HEK293 (cell line): Measurements from ENCODE around the gene TRIM33.
A peak's percentile ranks its signal among the peaks of the same experiment; 100 is the strongest.

Source experiments
- CTCF ChIA-PET: fragments of 350-600 bp; formaldehyde crosslinking; extraction: SDS; loops from one replicate; lab custom pipeline; 2021; ENCODE audit warnings: antibody characterized with exemption; lab: Yijun Ruan, JAX
- POLR2A ChIA-PET: fragments of 300-600 bp; formaldehyde crosslinking; extraction: SDS; loops from one replicate; lab custom pipeline; 2020; ENCODE audit warnings: antibody characterized with exemption, inconsistent platforms; lab: Yijun Ruan, JAX
- H3K27ac ChIP-seq: fragments of 200-500 bp; sonication (Bioruptor generic); 2 replicates; pipeline ENCODE4 v1.5.1; 2014; ENCODE audit warnings: low read depth, low read length, control low read depth, inconsistent platforms; ENCODE audit errors: extremely low read depth
- H3K36me3 ChIP-seq, 2 experiments: fragments of 200-500 bp in 1 of 2; sonication (Bioruptor generic) in 1 of 2; 1 replicate in 1 of 2; 2 replicates in 1 of 2; pipeline ENCODE4 v1.5.1; 2014 to 2017; ENCODE audit warnings: inconsistent platforms in 2 of 2, low read length in 2 of 2; ENCODE audit not compliant: control insufficient read depth in 2 of 2, insufficient read depth in 1 of 2
- H3K4me1 ChIP-seq: fragments of 200-500 bp; sonication (Bioruptor generic); 2 replicates; pipeline ENCODE4 v1.5.1; 2014; ENCODE audit warnings: mild to moderate bottlenecking, low read length, inconsistent platforms; ENCODE audit not compliant: control insufficient read depth, insufficient read depth
- H3K4me3 ChIP-seq: 2 replicates; pipeline ENCODE4 v1.5.1; 2011; ENCODE audit warnings: low read depth, mild to moderate bottlenecking, control low read depth, low read length, moderate library complexity
- H3K9me3 ChIP-seq: fragments of 200-500 bp; sonication (Bioruptor generic); 2 replicates; pipeline ENCODE4 v1.5.1; 2014; ENCODE audit warnings: low read depth, low read length, inconsistent platforms; ENCODE audit not compliant: control insufficient read depth, insufficient read depth
- GFI1B ChIP-seq: fragments of 450-650 bp; formaldehyde crosslinking; IDR thresholded peaks from 2 replicates; pipeline ENCODE4 v1.5.1; 2016; ENCODE audit warnings: missing biosample characterization, missing genetic modification characterization
- PRDM1 ChIP-seq: fragments of 450-650 bp; formaldehyde crosslinking; IDR thresholded peaks from 2 replicates; pipeline ENCODE4; 2016; ENCODE audit warnings: missing biosample characterization, missing genetic modification characterization
- ZBTB21 ChIP-seq: fragments of 450-650 bp; formaldehyde crosslinking; IDR thresholded peaks from 2 replicates; pipeline ENCODE4 v1.5.1; 2017; ENCODE audit warnings: missing biosample characterization, missing genetic modification characterization
- ZFP69B ChIP-seq: fragments of 450-650 bp; formaldehyde crosslinking; IDR thresholded peaks from 2 replicates; pipeline ENCODE4 v1.5.1; 2016; ENCODE audit warnings: missing biosample characterization, missing genetic modification characterization
- ZNF148 ChIP-seq: fragments of 450-650 bp; formaldehyde crosslinking; IDR thresholded peaks from 2 replicates; pipeline ENCODE4 v1.5.0; 2017; ENCODE audit warnings: missing biosample characterization, missing genetic modification characterization, borderline replicate concordance
- ZNF280D ChIP-seq: fragments of 450-650 bp; formaldehyde crosslinking; IDR thresholded peaks from 2 replicates; pipeline ENCODE4 v1.5.1; 2016; ENCODE audit warnings: missing biosample characterization, missing genetic modification characterization
- ZNF394 ChIP-seq: fragments of 450-650 bp; formaldehyde crosslinking; IDR thresholded peaks from 2 replicates; pipeline ENCODE4 v1.5.1; 2016; ENCODE audit warnings: missing biosample characterization, missing genetic modification characterization, mild to moderate bottlenecking, moderate library complexity, borderline replicate concordance
- ZNF518A ChIP-seq: fragments of 450-650 bp; formaldehyde crosslinking; conservative IDR thresholded peaks from 2 replicates; pipeline ENCODE4 v1.5.1; 2016; ENCODE audit warnings: low read depth, missing biosample characterization, missing genetic modification characterization
- ZNF558 ChIP-seq: fragments of 450-650 bp; formaldehyde crosslinking; IDR thresholded peaks from 2 replicates; pipeline ENCODE4 v1.5.1; 2016; ENCODE audit warnings: missing biosample characterization, missing genetic modification characterization
- ZNF580 ChIP-seq: fragments of 450-650 bp; formaldehyde crosslinking; IDR thresholded peaks from 2 replicates; pipeline ENCODE4 v1.5.1; 2016; ENCODE audit warnings: missing biosample characterization, missing genetic modification characterization
- ZNF624 ChIP-seq: fragments of 450-650 bp; formaldehyde crosslinking; IDR thresholded peaks from 2 replicates; pipeline ENCODE4 v1.5.1; 2017; ENCODE audit warnings: missing biosample characterization, missing genetic modification characterization
- ZSCAN30 ChIP-seq: fragments of 450-650 bp; IDR thresholded peaks from 2 replicates; pipeline ENCODE4 v1.5.1; 2018; ENCODE audit warnings: missing biosample characterization, mild to moderate bottlenecking, missing genetic modification characterization, moderate library complexity
- TF ChIP-seq, protein P1 (sequence below): fragments of 450-650 bp; formaldehyde crosslinking; IDR thresholded peaks from 2 replicates; pipeline ENCODE4 v1.5.1; 2017; ENCODE audit warnings: missing biosample characterization, missing genetic modification characterization
- TF ChIP-seq, protein P2 (sequence below): fragments of 450-650 bp; formaldehyde crosslinking; IDR thresholded peaks from 2 replicates; pipeline ENCODE4 v1.5.1; 2016; ENCODE audit warnings: missing biosample characterization, missing genetic modification characterization

The TRIM33 gene

GRCh38 chr1:114346480-114347029 lies 164.4 kb downstream of the TRIM33 start (continued):
- 0 out of 2 replicates have a peak, but pooled peaks have one; percentile 44 for TF ChIP-seq ZNF280D (tag by site-specific recombination)
- TF ChIP-seq ZBTB21 (tag by site-specific recombination), result peak; percentile 28; the same call in 1 of the 2 replicates
- 0 out of 2 replicates have a peak, but pooled peaks have one; percentile 21 for TF ChIP-seq ZNF518A (tag by site-specific recombination)
- TF ChIP-seq ZSCAN30 (tag by site-specific recombination), result peak; percentile 96

GRCh38 chr1:114345930-114346479 lies 165.0 kb downstream of the TRIM33 start:
- Histone ChIP-seq H3K36me3 (no peaks in the 10 kb centered on the region), H3K9me3 (no peaks in the 10 kb centered on the region), H3K4me1 (no peaks in the 10 kb centered on the region), H3K4me3 (peak overlapping the region; percentile 31), H3K27ac (no peak overlapping the region)
- TF ChIP-seq ZNF624 (tag by site-specific recombination) (no peak), PRDM1 (no peak), ZNF148 (tag by site-specific recombination) (no peak)
- TF ChIP-seq, protein P1, sequence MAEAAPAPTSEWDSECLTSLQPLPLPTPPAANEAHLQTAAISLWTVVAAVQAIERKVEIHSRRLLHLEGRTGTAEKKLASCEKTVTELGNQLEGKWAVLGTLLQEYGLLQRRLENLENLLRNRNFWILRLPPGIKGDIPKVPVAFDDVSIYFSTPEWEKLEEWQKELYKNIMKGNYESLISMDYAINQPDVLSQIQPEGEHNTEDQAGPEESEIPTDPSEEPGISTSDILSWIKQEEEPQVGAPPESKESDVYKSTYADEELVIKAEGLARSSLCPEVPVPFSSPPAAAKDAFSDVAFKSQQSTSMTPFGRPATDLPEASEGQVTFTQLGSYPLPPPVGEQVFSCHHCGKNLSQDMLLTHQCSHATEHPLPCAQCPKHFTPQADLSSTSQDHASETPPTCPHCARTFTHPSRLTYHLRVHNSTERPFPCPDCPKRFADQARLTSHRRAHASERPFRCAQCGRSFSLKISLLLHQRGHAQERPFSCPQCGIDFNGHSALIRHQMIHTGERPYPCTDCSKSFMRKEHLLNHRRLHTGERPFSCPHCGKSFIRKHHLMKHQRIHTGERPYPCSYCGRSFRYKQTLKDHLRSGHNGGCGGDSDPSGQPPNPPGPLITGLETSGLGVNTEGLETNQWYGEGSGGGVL, result peak; percentile 65
- ChIA-PET POLR2A (no interaction called here), CTCF (interaction anchor here (0.6 to 3.6 kb wide), 24 partner anchors 8 to 707 kb away, joined by 3 to 25 read pairs (median 4); partner anchors contain the start of gene DENND2C)

DNA sequence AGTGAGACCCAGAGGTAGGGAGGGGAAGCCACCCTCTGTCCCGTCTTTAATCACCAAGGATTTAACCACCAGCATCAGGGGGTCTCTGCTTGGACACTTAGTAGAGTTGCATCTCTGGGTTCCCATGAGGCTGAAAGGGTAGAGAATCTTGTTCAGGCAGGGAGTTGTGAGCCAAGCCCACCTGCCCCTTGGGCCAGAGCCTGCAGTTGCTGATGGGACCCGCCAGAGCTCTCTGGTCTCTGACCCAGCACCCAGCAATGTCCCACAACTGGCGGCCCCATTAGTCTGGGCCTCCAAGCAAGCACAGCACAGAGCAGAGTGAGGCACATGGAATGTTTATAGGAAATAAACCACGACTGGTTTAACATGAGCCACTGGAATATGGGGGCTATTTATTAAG lies 166.3 kb downstream of the TRIM33 start:
- no peaks in the 10 kb centered on the region for H3K36me3 ChIP-seq
- CTCF ChIA-PET, result interaction anchor here (0.6 to 1.0 kb wide), 2 partner anchors 61 to 215 kb away, joined by 3 read pairs; no protein-coding TSS in a partner anchor
- no peaks in the 10 kb centered on the region for H3K4me1 ChIP-seq
- TF ChIP-seq ZNF580, result no peak
- no peak for TF ChIP-seq ZFP69B (tag by site-specific recombination)
- TF ChIP-seq ZNF558 (tag by site-specific recombination), result no peak
- TF ChIP-seq GFI1B (tag by site-specific recombination), result no peak
- TF ChIP-seq, protein P2, sequence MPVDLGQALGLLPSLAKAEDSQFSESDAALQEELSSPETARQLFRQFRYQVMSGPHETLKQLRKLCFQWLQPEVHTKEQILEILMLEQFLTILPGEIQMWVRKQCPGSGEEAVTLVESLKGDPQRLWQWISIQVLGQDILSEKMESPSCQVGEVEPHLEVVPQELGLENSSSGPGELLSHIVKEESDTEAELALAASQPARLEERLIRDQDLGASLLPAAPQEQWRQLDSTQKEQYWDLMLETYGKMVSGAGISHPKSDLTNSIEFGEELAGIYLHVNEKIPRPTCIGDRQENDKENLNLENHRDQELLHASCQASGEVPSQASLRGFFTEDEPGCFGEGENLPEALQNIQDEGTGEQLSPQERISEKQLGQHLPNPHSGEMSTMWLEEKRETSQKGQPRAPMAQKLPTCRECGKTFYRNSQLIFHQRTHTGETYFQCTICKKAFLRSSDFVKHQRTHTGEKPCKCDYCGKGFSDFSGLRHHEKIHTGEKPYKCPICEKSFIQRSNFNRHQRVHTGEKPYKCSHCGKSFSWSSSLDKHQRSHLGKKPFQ, result no peak
- TF ChIP-seq ZNF394 (tag by site-specific recombination), result no peak

More for the DNA sequence above, 166.3 kb downstream of the TRIM33 start:
- POLR2A ChIA-PET, result no interaction called here
- H3K9me3 ChIP-seq, result no peaks in the 10 kb centered on the region
- H3K27ac ChIP-seq, result no peak overlapping the region
- no peak overlapping the region for H3K4me3 ChIP-seq
